ENCODE measurements around the gene DUSP8.
A peak's percentile ranks its signal among the peaks of the same experiment; 100 is the strongest.

DUSP8 gene

DNA sequence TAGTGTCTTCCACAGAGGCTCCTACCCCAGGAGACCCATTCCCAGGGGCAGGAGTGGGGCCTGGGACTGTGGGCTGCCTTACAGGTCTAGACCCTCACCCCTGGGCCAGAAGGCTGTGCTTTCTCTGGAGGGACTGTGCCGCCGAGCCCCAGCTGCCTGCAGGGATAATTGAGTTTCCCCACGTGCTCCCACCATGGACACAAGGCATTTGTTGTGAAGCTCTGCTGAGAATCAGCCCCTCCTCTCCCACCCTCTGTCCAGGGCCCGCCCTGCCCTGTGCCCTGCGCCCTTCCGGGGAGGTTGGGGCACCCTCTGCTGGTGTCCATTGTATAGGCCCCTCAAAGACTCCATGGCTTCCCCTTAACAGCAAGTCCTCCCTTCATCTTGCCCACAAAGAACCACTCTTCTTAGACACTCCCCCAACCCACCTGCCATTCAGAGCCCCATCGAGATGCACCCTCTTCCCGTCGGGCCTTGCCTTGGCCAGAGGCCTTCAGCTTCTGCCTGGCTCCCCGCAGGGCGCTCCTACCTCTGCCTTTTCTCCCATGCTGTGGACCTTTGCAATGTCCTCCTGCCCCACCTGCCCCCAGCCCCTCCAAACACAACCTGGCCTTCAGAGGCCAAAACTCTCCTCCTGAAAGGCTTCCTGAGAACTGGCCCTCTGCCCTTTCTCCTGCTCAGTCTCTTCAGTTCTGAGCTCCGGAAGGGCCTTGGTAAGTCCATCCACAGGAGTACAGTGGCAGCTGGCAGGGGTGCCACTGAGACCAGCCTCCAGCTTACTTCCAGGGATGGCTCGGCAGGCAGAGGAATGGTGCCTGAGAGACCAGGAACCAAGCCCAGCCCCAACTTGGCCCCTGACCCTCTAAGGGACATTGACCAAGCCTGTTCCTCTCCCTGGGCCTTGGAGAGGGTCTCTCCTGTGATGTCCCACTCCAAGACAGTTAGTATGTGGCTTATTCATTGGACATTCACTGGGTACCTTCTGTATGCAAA lies 22.4 kb downstream of the DUSP8 start:
- DNase-seq (ENCODE audit: low read depth): no peak

GRCh38 chr11:1548221-1549070 lies 23.6 kb downstream of the DUSP8 start:
- no peak for DNase-seq (ENCODE audit: low read depth)

DNA sequence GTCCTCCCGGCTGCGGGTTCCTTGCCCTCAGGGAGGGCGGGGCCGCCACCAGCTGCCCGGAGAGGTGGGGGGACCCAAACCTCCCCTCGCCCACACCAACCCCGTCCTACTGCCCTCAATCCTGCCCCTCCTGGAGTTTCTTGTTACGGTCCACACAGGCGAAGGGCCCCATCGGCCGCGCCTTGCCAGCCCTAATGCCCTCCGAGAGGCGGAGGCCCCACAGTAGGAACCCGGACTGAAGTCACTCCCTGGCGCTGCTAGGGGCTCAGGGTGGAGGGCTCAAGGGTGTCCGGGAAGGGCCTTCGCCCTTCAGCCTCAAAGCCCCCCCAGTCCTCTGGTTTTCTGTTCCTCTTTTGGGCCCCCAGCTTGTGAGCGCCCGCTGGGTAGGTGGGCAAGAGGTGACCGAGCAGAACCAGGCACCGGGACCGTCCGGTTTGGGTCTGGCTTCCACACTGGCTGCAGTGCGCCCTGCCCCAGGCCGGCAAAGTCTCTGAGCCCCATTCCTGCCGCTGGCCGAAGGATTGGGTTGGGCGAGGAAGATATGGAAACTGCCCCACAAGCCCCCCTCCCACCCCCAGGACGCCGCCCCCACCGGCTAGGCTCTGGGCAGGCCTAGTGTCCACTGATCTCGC lies 24.5 kb downstream of the DUSP8 start:
- DNase-seq (ENCODE audit: low read depth): no peak

DNA sequence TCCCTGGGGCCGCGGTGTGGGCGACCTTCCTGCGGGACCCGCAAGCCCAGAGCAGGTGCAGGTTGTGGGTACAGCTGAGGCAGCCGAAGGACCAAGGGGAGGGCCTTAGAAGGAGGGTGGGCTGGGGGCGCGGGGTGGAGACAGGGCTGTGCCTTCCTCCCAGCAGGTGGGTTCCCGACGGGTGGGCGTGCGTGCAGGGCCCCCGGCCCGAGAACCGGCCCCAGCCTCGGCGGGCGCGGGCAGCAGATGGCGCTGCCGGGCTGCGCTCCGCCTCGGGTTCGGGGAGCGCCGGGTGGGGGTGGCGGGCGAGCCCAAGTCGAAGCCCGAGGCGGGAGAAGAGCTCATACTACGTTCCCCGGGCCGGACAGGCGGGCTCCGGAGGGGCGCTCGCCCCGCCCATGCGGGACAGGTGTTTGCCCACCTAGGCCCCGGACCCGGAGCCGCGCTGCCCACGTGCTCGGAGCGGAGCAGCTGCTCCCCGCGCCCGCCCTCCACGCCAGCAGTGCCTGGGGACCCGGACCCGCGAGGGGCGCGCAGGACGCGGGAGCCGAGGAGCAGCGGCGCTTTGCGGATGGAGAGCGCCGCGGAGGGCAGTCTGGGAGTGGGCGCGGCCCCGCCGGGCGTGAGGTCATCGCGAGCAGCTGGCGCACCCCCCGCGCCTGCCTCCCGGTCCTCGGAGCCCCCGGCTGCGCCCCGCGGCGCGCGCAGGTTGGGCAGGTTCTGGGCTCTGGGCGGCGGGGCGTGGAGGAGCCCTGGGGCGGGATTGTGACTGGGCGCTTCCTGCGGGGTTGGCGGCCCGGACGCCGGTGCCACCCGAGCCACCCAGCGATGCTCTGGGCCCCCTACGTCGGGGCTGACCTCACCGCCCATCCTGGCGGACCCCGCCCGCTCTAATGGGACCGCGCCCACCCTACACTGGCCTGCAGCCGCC lies 25.3 kb downstream of the DUSP8 start:
- DNase-seq (ENCODE audit: low read depth): peak; percentile 18

DNA sequence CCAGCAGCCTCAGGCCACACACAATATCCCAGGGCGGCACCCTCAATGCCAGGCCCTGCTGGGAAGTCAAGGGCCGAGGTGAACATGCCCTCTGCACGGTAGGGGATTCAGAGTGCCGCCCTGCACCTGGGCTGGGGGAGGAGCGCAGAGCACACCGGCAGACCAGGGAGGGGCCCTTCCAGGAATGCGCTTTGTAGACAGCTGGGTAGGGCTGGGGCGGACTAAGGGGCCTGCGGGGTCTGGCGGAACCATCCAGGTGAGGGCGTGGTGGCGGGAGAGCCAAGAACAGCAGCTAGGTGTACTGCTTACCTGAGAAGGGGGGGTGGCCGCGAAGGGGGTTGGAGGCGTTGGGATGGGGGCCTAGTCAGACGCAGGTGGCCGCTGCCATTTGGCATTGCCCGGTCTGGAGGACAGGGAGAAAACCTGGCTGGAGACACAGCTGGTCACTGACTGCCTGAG lies 26.0 kb downstream of the DUSP8 start:
- DNase-seq (ENCODE audit: low read depth): no peak

DNA sequence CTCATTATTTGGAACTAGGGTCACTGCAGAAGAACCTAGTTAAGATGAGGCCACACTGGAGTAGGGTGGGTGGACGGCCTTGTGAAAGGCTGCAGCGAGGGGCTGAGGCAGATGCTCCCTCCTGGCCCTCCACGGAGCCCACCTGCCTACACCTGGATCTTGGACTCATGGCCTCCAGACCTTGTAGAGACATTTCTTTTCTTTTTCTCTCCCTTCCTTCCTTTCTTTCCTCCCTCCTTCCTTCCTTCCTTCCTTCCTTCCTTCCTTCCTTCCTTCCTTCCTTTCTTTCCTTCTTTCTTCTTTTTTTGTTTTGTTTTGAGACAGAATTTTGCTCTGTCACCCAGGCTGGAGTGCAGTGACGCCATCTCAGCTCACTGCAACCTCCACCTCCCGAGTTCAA lies 26.6 kb downstream of the DUSP8 start:
- DNase-seq (ENCODE audit: low read depth): no peak

GRCh38 chr11:1544536-1544935 lies 27.5 kb downstream of the DUSP8 start:
- no peak for DNase-seq (ENCODE audit: low read depth)

- no peak for DNase-seq (ENCODE audit: low read depth)
These were observed 28.3 kb downstream of the DUSP8 start for GRCh38 chr11:1543606-1544263.

GRCh38 chr11:1542267-1542666 lies 29.8 kb downstream of the DUSP8 start:
- DNase-seq (ENCODE audit: low read depth): no peak

DNA sequence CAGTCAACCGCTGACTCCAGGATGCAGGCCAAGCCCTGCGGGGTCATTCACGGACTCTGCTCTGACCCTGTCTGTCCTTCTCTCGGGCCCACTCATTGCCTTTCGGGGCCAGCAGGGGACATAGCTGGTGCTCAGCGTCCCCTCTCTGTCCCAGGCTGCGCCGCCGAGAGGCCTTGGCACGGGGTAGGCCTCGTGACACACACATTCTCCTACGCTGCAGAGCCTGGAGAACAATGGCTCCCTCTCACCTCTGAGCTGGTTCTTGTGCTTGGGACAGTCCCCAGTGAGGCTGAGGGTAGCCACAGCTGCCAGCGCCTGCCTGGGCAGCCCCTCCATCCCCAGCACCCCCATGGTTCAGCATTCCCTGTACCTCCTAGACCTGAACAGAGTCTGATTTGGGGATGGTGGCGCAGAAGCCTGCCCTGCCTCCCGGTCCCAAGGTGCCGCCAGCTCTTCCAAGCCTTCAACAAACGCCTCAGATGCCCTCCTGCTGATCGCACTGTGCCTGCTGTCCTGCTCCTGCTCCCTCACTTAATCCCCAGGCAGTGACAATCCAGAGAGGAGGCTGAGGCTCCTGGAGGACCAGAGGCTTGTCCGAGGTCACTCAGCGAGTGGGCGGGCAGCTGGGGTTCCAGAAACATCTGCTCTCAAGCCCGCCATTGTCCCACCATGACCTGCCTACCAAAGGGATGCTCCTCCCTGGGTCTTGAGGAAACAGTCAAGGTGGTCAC lies 30.4 kb downstream of the DUSP8 start:
- no peak for DNase-seq (ENCODE audit: low read depth)

- no peak for DNase-seq (ENCODE audit: low read depth)
These were observed 32.0 kb downstream of the DUSP8 start for GRCh38 chr11:1540074-1540473.

DNA sequence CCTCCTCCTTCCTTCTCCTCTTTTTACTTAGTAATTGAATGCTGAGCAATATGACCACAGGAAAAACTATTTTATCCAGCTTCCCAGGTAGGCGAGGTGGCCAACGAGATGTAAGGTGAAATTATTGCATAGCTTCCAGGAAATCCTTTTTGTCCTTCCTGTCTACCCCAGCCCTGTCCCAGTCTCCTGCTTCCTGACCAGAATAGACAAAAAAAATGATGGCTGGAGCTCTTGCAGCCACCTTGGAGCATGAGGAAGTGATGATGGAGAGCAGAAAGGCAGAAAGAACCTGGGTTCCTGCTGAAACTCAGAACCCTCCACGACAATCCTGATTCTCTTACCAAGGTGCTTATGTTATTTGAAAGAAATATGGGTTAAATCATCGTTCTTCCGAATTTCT lies 33.9 kb downstream of the DUSP8 start:
- DNase-seq (ENCODE audit: low read depth): no peak

DNA sequence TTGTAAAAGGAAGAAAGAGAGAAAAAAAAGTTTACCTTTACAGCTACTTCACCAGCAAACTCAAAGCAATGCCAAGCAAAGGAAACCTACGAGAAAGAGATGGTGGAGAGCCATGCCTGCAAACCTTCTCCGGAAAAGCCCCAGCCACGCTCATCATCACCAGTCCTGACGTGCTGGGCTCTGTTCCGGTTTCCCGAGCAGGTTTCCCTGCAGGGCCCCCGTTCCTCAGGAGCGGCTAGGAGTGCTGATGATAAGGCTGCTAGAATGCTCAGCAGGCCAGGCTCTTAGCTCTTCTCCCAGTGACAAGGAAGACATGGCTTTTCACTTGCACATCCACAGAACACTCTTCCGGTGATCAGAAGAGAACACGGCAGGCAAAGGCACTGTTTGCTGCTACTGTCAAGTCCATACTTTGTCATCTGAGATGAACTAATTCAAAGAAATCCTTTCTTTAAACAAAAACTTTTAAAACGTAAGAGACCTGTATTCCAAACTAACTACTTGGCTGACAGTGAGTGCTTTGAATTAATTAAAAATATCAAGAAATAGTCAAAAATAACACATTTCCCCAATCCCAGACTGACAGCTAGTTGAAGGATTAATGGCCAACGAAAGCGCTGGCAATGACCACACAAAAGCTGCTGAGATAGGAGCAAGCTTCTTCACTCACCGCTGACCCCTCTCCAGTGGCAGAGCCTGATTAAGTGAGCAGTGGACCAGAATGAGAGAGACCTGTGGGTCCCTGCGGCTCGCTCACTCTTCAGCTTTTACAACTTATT lies 35.8 kb downstream of the DUSP8 start:
- no peak for DNase-seq (ENCODE audit: low read depth)

DNA sequence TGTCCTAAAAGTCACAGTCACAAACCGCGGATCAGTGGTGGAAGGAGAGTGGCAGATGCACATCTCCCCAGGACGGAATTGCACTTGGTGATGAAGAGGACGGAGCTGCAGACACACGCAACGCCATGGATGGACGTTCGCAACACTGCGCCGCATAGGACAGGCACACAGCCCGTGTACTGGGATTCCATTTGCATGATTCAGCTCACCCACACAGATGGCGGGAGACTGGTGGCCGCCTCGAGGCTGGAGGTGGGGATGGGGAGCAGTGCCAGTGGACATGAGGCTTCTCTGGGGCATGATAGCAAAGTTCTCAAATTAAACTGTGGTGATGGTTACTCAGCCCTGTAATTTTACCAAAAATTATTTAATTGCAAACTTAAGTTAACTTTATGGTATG lies 37.4 kb downstream of the DUSP8 start:
- DNase-seq (ENCODE audit: low read depth): no peak

DNA sequence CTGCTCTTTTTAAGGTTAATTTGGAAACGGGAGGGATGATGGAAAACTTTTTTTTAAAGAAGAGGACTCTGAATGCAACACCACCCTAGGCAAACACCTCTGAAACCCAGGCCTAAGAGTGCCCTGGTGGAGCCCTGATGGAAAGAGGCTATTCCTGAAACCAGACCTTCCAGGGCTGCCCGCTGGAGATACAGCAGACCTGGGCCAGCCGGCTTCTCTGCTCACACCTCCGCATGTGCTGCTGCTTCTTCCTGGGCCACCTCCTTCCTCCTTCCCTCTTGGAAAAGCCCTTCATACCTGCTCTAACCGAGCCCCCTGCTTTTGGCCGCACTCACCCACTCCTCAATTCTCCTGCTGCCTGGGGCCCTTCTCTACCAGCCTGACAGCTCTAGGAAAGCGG lies 37.9 kb downstream of the DUSP8 start:
- no peak for DNase-seq (ENCODE audit: low read depth)

- DNase-seq (ENCODE audit: low read depth): no peak
These were observed 38.7 kb downstream of the DUSP8 start for GRCh38 chr11:1533342-1533725.

DNA sequence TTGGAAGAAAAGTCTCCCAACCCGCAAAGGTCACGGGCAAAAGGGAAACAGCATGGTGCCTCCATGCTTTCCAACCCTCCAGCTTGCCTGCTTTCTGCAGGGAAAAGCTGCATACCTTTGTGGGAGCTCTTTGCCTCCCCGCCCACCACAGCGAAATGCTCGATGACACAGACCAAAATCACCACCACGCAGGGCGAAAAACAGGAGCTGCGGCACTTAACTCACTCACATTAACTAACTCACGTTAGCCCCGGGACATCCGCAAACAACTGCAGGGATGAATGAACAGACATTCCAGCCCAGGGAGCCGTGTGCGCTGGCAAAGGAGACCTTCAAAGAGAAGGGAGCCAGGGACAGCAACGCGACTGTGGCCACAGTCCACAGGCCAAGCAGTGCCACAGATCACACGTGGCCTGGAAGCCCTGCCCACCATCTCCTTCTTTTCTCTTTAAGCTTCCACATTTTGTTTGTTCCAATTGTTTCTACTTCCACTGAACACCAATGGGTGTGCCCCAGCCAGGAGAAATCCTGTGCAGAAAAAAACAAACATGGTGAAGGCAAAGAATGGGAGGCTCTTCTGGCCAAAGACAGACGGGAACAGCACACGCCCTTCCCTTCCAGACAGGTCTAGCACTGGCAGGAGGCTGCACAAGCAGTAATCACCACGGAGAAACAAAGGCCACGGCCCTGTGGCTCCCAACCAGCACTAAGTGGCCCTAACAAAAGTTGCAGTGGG lies 39.3 kb downstream of the DUSP8 start:
- DNase-seq (ENCODE audit: low read depth): no peak

- DNase-seq (ENCODE audit: low read depth): no peak
These were observed 40.0 kb downstream of the DUSP8 start for GRCh38 chr11:1532014-1532586.

Measured in activated T-cell treated with anti-CD3 and anti-CD28 coated beads for 24 hours (primary cell).